B cell (primary cell): Measurements from ENCODE around the gene TAS2R14. TPM values are rescaled to one million over a fixed set of nuclear protein-coding genes. Genes with fewer than 3 reads are reported as not detected.

Experiments used
- ATAC-seq: fragments of 200-7000 bp; cut with Tn5 transposase; one replicate; pipeline ENCODE4 v1.10.0; 2021; ENCODE audit warnings: low read depth, mild to moderate bottlenecking, moderate number of reproducible peaks, moderate library complexity
- CTCF ChIA-PET: fragments of 350-600 bp; sonication (Branson Sonifier 250); formaldehyde crosslinking; loops from one replicate; lab custom pipeline; 2021; ENCODE audit warnings: antibody characterized with exemption, inconsistent platforms; lab: Charles Lee
- POLR2A ChIA-PET: fragments of 350-600 bp; sonication (Branson Sonifier 250); formaldehyde crosslinking; loops from one replicate; lab custom pipeline; 2021; ENCODE audit warnings: antibody characterized with exemption; lab: Charles Lee
- DNase-seq: peaks from one replicate; pipeline ENCODE4 v3.0.0; 2013
- H2AFZ ChIP-seq: 2 replicates; pipeline ENCODE4 v1.6.1; 2012; ENCODE audit warnings: mild to moderate bottlenecking, low read depth, low read length; ENCODE audit not compliant: insufficient read depth, poor library complexity, severe bottlenecking
- H3K27ac ChIP-seq, 2 donors: 1 replicate in 1 of 2; 2 replicates in 1 of 2; pipeline ENCODE4 v1.5.1; 2012 to 2013; ENCODE audit warnings: low read length in 2 of 2, mild to moderate bottlenecking in 2 of 2, moderate library complexity in 1 of 2
- H3K27me3 ChIP-seq, 4 experiments: fragments of 200-600 bp in 1 of 4; sonication (generic) in 1 of 4; replicated peaks in 1 of 4; 1 replicate in 2 of 4; 2 replicates in 2 of 4; pipeline versions ENCODE4 v1.6.1 to v1.7.0; 2013 to 2016; ENCODE audit warnings: low read length in 3 of 4, mild to moderate bottlenecking in 2 of 4, mixed read lengths in 1 of 4, moderate library complexity in 1 of 4; ENCODE audit not compliant: insufficient read depth in 4 of 4, control insufficient read depth in 3 of 4; ENCODE audit errors: control extremely low read depth in 1 of 4
- H3K36me3 ChIP-seq, 2 experiments: replicated peaks in 1 of 2; 1 replicate in 1 of 2; 2 replicates in 1 of 2; pipeline versions ENCODE4 v1.6.1 to v1.7.1; 2013; ENCODE audit warnings: low read length in 1 of 2; ENCODE audit not compliant: insufficient read depth in 2 of 2, control insufficient read depth in 1 of 2; ENCODE audit errors: control extremely low read depth in 1 of 2, extremely low read depth in 1 of 2
- H3K4me1 ChIP-seq, 2 donors: fragments of 200-600 bp in 1 of 2; sonication (generic) in 1 of 2; 1 replicate in 1 of 2; 2 replicates in 1 of 2; pipeline versions ENCODE4 v1.5.1 to v1.6.1; 2013 to 2017; ENCODE audit warnings: low read length in 2 of 2; ENCODE audit not compliant: control insufficient read depth in 2 of 2, insufficient read depth in 2 of 2
- H3K4me2 ChIP-seq: replicated peaks from 2 replicates; pipeline ENCODE3; 2012; ENCODE audit warnings: mild to moderate bottlenecking, low read depth, low read length; ENCODE audit not compliant: poor library complexity, severe bottlenecking
- H3K4me3 ChIP-seq, 5 experiments: fragments of 200-600 bp in 1 of 5; sonication (generic) in 1 of 5; 1 replicate in 3 of 5; 2 replicates in 2 of 5; pipeline versions ENCODE4 v1.5.1 to v1.7.0; 2011 to 2016; ENCODE audit warnings: low read length in 4 of 5, mild to moderate bottlenecking in 4 of 5, low read depth in 2 of 5, control low read depth in 1 of 5, moderate library complexity in 1 of 5; ENCODE audit not compliant: insufficient read depth in 1 of 5; ENCODE audit errors: control extremely low read depth in 1 of 5, extremely low read depth in 1 of 5
- H3K79me2 ChIP-seq: fragments of 200-600 bp; sonication (generic); one replicate; pipeline ENCODE4 v1.6.0; 2016; ENCODE audit warnings: low read length; ENCODE audit not compliant: control insufficient read depth, insufficient read depth
- H3K9ac ChIP-seq: fragments of 200-600 bp; sonication (generic); 2 replicates; pipeline ENCODE4 v1.6.1; 2017; ENCODE audit warnings: mild to moderate bottlenecking, low read length, moderate library complexity
- H3K9me3 ChIP-seq, 3 donors: one replicate each; pipeline versions ENCODE4 v1.6.1 to v1.7.1; 2013; ENCODE audit warnings: low read length in 2 of 3; ENCODE audit not compliant: control insufficient read depth in 2 of 3, insufficient read depth in 1 of 3; ENCODE audit errors: control extremely low read depth in 1 of 3
- H4K20me1 ChIP-seq: 2 replicates; pipeline ENCODE4 v1.6.0; 2012; ENCODE audit warnings: mild to moderate bottlenecking, low read length; ENCODE audit not compliant: insufficient read depth, control insufficient read depth, poor library complexity, severe bottlenecking
- H3K27ac Mint-ChIP-seq: one replicate; pipeline ENCODE4 v1.8.0; 2021; ENCODE audit warnings: mixed read lengths
- H3K27me3 Mint-ChIP-seq: one replicate; pipeline ENCODE4 v1.8.0; 2021; ENCODE audit warnings: mixed read lengths
- H3K4me1 Mint-ChIP-seq: one replicate; pipeline ENCODE4 v1.8.0; 2021; ENCODE audit warnings: mixed read lengths
- H3K4me3 Mint-ChIP-seq: one replicate; pipeline ENCODE4 v1.8.0; 2021; ENCODE audit warnings: mixed read lengths
- H3K9me3 Mint-ChIP-seq: one replicate; pipeline ENCODE4 v1.8.0; 2022; ENCODE audit warnings: mixed read lengths; ENCODE audit not compliant: insufficient read depth
- EZH2 ChIP-seq: IDR thresholded peaks from 2 replicates; pipeline ENCODE4 v1.6.1; 2012; ENCODE audit warnings: borderline replicate concordance, low read depth, mild to moderate bottlenecking, moderate library complexity, low read length; ENCODE audit not compliant: insufficient read depth, poor library complexity, severe bottlenecking
- WGBS: methylation state at CpG from one replicate; pipeline ENCODE4 v1.1.5; 2013; ENCODE audit warnings: missing lambda C conversion rate; ENCODE audit not compliant: insufficient coverage; 5-methylcytosine and 5-hydroxymethylcytosine counted together
- intact Hi-C: fragments of 100-400 bp; cut with micrococcal nuclease; formaldehyde crosslinking; loops from one replicate; pipeline ENCODE4 v1.10.0; 2022
- polyA plus RNA-seq: library from polyadenylated mRNA; depleted of rRNA; stranded (reverse); fragments of >200 nt; gene quantifications from 2 replicates; pipeline ENCODE4 v1.2.3, GENCODE V29; 2012
- total RNA-seq, 2 donors: library from RNA; stranded (reverse); fragments of 120-200 nt in 1 of 2; gene quantifications; 1 replicate in 1 of 2; 2 replicates in 1 of 2; pipeline versions ENCODE4 v1.2.3 to v1.2.4, GENCODE V29; 2013 to 2022
- TF ChIP-seq, protein P1 (sequence below): fragments of 200-600 bp; IDR thresholded peaks from one replicate; pipeline ENCODE4 v1.8.0; 2022; ENCODE audit warnings: antibody characterized with exemption, mild to moderate bottlenecking

TAS2R14 gene
- total and polyA plus RNA-seq, 2 donors (not counting 1 experiment from before 2014, with no cell fraction given) = 2.8 to 3.4 TPM

DNA sequence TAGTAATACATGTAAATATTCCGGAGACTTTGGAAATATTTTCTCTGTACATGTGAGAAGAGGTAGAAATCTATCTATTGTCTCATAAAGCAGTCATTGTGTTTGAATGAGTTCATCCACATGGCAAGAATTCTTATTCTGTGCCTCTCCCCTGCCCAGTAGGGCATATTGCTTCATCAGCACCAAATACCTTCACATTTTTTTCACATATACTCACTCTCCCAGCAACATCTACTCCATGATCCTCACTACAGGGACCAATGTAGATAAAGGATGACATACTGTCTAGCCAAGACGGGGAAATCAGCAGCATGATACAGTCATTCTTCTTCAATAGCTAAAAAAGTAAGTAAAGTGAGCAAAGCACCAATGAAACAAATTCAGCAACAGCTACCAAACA lies 1.3 kb upstream of the TAS2R14 start:
- WGBS = 100% methylated on average over 1 of the region's 2 CpGs
- no peak for ATAC-seq
- no peak overlapping the region for H2AFZ ChIP-seq
- Mint-ChIP-seq H3K4me1 (no peaks in the 10 kb centered on the region), H3K27ac (no peak overlapping the region), H3K9me3 (no peaks in the 10 kb centered on the region), H3K4me3 (no peak overlapping the region), H3K27me3 (no peaks in the 10 kb centered on the region)
- no peak overlapping the region for H3K9ac ChIP-seq
- no peaks in the 10 kb centered on the region for H3K9me3 ChIP-seq
- H3K4me3 ChIP-seq = no peak overlapping the region
- intact Hi-C loops = no loop called here
- no peak overlapping the region for H3K27ac ChIP-seq
- POLR2A ChIA-PET = no interaction called here
- no peaks in the 10 kb centered on the region for H3K4me1 ChIP-seq
- H3K36me3 ChIP-seq = peaks cover 0 to 1% of the 10 kb centered on the region in 2 experiments
- H3K27me3 ChIP-seq = no peaks in the 10 kb centered on the region
- no peaks in the 10 kb centered on the region for H3K79me2 ChIP-seq
- no peak for DNase-seq
- TF ChIP-seq EZH2 = no peak
- TF ChIP-seq, protein P1, sequence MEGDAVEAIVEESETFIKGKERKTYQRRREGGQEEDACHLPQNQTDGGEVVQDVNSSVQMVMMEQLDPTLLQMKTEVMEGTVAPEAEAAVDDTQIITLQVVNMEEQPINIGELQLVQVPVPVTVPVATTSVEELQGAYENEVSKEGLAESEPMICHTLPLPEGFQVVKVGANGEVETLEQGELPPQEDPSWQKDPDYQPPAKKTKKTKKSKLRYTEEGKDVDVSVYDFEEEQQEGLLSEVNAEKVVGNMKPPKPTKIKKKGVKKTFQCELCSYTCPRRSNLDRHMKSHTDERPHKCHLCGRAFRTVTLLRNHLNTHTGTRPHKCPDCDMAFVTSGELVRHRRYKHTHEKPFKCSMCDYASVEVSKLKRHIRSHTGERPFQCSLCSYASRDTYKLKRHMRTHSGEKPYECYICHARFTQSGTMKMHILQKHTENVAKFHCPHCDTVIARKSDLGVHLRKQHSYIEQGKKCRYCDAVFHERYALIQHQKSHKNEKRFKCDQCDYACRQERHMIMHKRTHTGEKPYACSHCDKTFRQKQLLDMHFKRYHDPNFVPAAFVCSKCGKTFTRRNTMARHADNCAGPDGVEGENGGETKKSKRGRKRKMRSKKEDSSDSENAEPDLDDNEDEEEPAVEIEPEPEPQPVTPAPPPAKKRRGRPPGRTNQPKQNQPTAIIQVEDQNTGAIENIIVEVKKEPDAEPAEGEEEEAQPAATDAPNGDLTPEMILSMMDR = no peak
- H4K20me1 ChIP-seq = no peaks in the 10 kb centered on the region
- no peak overlapping the region for H3K4me2 ChIP-seq
- CTCF ChIA-PET = no interaction called here

DNA sequence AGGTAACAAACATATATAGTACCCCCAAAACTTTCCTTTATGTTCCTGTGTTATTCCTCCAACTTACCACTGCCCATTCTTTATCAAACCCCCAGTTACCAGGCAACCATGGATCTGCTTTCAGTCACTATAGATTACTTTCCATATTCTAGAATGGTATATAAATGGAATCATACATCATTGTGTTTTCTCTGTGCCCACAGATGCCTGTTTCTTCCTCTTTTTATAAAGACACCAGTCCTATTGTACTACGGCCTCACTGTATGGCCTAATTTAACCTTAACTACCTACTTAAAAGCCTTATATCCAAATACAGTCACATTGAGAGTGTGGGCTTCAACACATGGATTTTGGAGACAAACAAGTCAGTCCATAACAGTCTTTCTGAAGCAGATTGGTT lies 2.6 kb downstream of the TAS2R14 start:
- Histone ChIP-seq H3K4me2 (no peak overlapping the region), H3K4me1 (no peaks in the 10 kb centered on the region), H3K4me3 (no peak overlapping the region), H3K27ac (no peak overlapping the region), H3K36me3 (peaks cover 0 to 1% of the 10 kb centered on the region in 2 experiments), H3K27me3 (no peaks in the 10 kb centered on the region), H3K9me3 (no peaks in the 10 kb centered on the region), H3K9ac (no peak overlapping the region), H3K79me2 (no peaks in the 10 kb centered on the region), H2AFZ (no peak overlapping the region), H4K20me1 (no peaks in the 10 kb centered on the region)
- H3K4me1 Mint-ChIP-seq = no peaks in the 10 kb centered on the region
- POLR2A ChIA-PET = no interaction called here
- no CpG with 5 or more reads among the region's 1 CpG for WGBS
- CTCF ChIA-PET = no interaction called here
- no peak for ATAC-seq
- no peak overlapping the region for H3K27ac Mint-ChIP-seq
- DNase-seq = no peak
- no peaks in the 10 kb centered on the region for H3K9me3 Mint-ChIP-seq
- intact Hi-C loops = no loop called here
- no peak overlapping the region for H3K4me3 Mint-ChIP-seq
- TF ChIP-seq, protein P1 = no peak
- no peak for TF ChIP-seq EZH2
- H3K27me3 Mint-ChIP-seq = no peaks in the 10 kb centered on the region
